Measurements from ENCODE around the gene SBF2. TPM values are rescaled to one million over a fixed set of nuclear protein-coding genes. Genes with fewer than 3 reads are reported as not detected.

SBF2 gene
- total and polyA plus RNA-seq, 2 of the 13 experiments (the other 11 are each of a cell fraction or from before 2014, with no cell fraction given): 24.0 to 45.8 TPM

- TF ChIP-seq ZNF407 (CRISPR knock-in tag; IDR thresholded peaks at IDR 0.05; ENCODE audit: not compliant biosample characterization): no peak
- no peak for TF ChIP-seq LRRFIP1 (CRISPR knock-in tag; conservative IDR thresholded peaks at IDR 0.05)
- TF ChIP-seq ZNF121 (CRISPR knock-in tag; IDR thresholded peaks at IDR 0.05): 0 out of 2 replicates have a peak, but pooled peaks have one; percentile 11
- TF ChIP-seq BCL3 (CRISPR knock-in tag; IDR thresholded peaks at IDR 0.05): 0 out of 2 replicates have a peak, but pooled peaks have one; percentile 42
- TF ChIP-seq MBNL3 (CRISPR knock-in tag; conservative IDR thresholded peaks at IDR 0.05): no peak
- no peak for TF ChIP-seq NBN (conservative IDR thresholded peaks at IDR 0.05)
- TF ChIP-seq ZNF629 (CRISPR knock-in tag; conservative IDR thresholded peaks at IDR 0.05): no peak
- 0 out of 2 replicates have a peak, but pooled peaks have one; percentile 24 for TF ChIP-seq ARNT2 (CRISPR knock-in tag; IDR thresholded peaks at IDR 0.05; ENCODE audit: low read depth)
- no peak for TF ChIP-seq SRF (IDR thresholded peaks at IDR 0.05; ENCODE audit: low read depth, low read length)
- TF ChIP-seq ZSCAN22 (CRISPR knock-in tag; IDR thresholded peaks at IDR 0.05): no peak
- peak; percentile 67; the same call in 1 of the 2 replicates for TF ChIP-seq ZNF263 (CRISPR knock-in tag; IDR thresholded peaks at IDR 0.05)
- no peak for TF ChIP-seq ZNF83 (CRISPR knock-in tag; IDR thresholded peaks at IDR 0.05; ENCODE audit: borderline replicate concordance)
- no peak for TF ChIP-seq EED (CRISPR knock-in tag; IDR thresholded peaks at IDR 0.05)
- TF ChIP-seq CSRNP1 (CRISPR knock-in tag; IDR thresholded peaks at IDR 0.05): peak; percentile 49
- TF ChIP-seq ZSCAN12 (CRISPR knock-in tag; IDR thresholded peaks at IDR 0.05): peak; percentile 34; the same call in 1 of the 2 replicates
Observed at GRCh38 chr11:9758637-9759518, 535.1 kb downstream of the SBF2 start (continued).
